ENCODE results near the gene MLC1. TPM values are rescaled to one million over a fixed set of nuclear protein-coding genes. Genes with fewer than 3 reads are reported as not detected.

The MLC1 gene
- total and polyA plus RNA-seq, 2 donors (not counting 1 experiment from before 2014, with no cell fraction given), result 0.34 TPM; not detected in 1

- Histone ChIP-seq H3K4me3 (ENCODE audit: control extremely low read depth in 1 of 5, extremely low read depth in 1 of 5, insufficient read depth in 1 of 5, low read depth in 2 of 5, low read length in 4 of 5) (no peak overlapping the region), H3K27me3 (replicated peaks in 1 of 4; ENCODE audit: control extremely low read depth in 1 of 4, control insufficient read depth in 3 of 4, insufficient read depth in 4 of 4, low read length in 3 of 4) (peaks cover 0 to 3% (median 0%) of the 10 kb centered on the region in 4 experiments), H3K27ac (ENCODE audit: low read length in 2 of 2) (no peak overlapping the region), H3K4me2 (replicated peaks; ENCODE audit: low read depth, low read length, poor library complexity, severe bottlenecking) (no peak overlapping the region), H3K79me2 (ENCODE audit: control insufficient read depth, insufficient read depth, low read length) (no peaks in the 10 kb centered on the region), H3K9me3 (ENCODE audit: control extremely low read depth in 1 of 3, control insufficient read depth in 2 of 3, insufficient read depth in 1 of 3, low read length in 2 of 3) (peaks cover 0 to 3% (median 0%) of the 10 kb centered on the region in 3 donors), H3K36me3 (replicated peaks in 1 of 2; ENCODE audit: control extremely low read depth in 1 of 2, control insufficient read depth in 1 of 2, extremely low read depth in 1 of 2, insufficient read depth in 2 of 2, low read length in 1 of 2) (no peaks in the 10 kb centered on the region), H4K20me1 (ENCODE audit: control insufficient read depth, insufficient read depth, low read length, poor library complexity, severe bottlenecking) (no peaks in the 10 kb centered on the region), H3K9ac (ENCODE audit: low read length) (no peak overlapping the region), H3K4me1 (ENCODE audit: control insufficient read depth in 2 of 2, insufficient read depth in 2 of 2, low read length in 2 of 2) (peaks cover 9 to 10% of the 10 kb centered on the region in 2 donors), H2AFZ (ENCODE audit: insufficient read depth, low read depth, low read length, poor library complexity, severe bottlenecking) (no peak overlapping the region)
- no peaks in the 10 kb centered on the region for H3K9me3 Mint-ChIP-seq (ENCODE audit: insufficient read depth)
- H3K27ac Mint-ChIP-seq, result no peak overlapping the region
- H3K4me1 Mint-ChIP-seq, result peaks cover 17% of the 10 kb centered on the region
- H3K27me3 Mint-ChIP-seq, result peaks cover 12% of the 10 kb centered on the region
- H3K4me3 Mint-ChIP-seq, result no peak overlapping the region
- intact Hi-C loops (cut with micrococcal nuclease), result no loop called here
- ChIA-PET POLR2A (no interaction called here), CTCF (no interaction called here)
- WGBS (ENCODE audit: insufficient coverage), result 77% methylated on average over 10 of the region's 14 CpGs
- DNase-seq (no peak), ATAC-seq (ENCODE audit: low read depth) (no peak)
- TF ChIP-seq CTCF (IDR thresholded peaks at IDR 0.05), result no peak
- no peak for TF ChIP-seq EZH2 (IDR thresholded peaks at IDR 0.05; ENCODE audit: borderline replicate concordance, insufficient read depth, low read depth, low read length, poor library complexity, severe bottlenecking)
Observed at GRCh38 chr22:50022171-50022819, 62.9 kb downstream of the MLC1 start.

- ATAC-seq (ENCODE audit: low read depth), result no peak
- H3K4me3 Mint-ChIP-seq, result no peak overlapping the region
- intact Hi-C loops (cut with micrococcal nuclease), result no loop called here
- DNase-seq, result no peak
- Histone ChIP-seq H3K4me2 (replicated peaks; ENCODE audit: low read depth, low read length, poor library complexity, severe bottlenecking) (no peak overlapping the region), H3K79me2 (ENCODE audit: control insufficient read depth, insufficient read depth, low read length) (no peaks in the 10 kb centered on the region), H3K4me1 (ENCODE audit: control insufficient read depth in 2 of 2, insufficient read depth in 2 of 2, low read length in 2 of 2) (peaks cover 25 to 26% of the 10 kb centered on the region in 2 donors), H3K9ac (ENCODE audit: low read length) (no peak overlapping the region), H3K27me3 (replicated peaks in 1 of 4; ENCODE audit: control extremely low read depth in 1 of 4, control insufficient read depth in 3 of 4, insufficient read depth in 4 of 4, low read length in 3 of 4) (peaks cover 0 to 17% (median 4%) of the 10 kb centered on the region in 4 experiments), H4K20me1 (ENCODE audit: control insufficient read depth, insufficient read depth, low read length, poor library complexity, severe bottlenecking) (no peaks in the 10 kb centered on the region), H3K4me3 (ENCODE audit: control extremely low read depth in 1 of 5, extremely low read depth in 1 of 5, insufficient read depth in 1 of 5, low read depth in 2 of 5, low read length in 4 of 5) (no peak overlapping the region), H2AFZ (ENCODE audit: insufficient read depth, low read depth, low read length, poor library complexity, severe bottlenecking) (no peak overlapping the region), H3K9me3 (ENCODE audit: control extremely low read depth in 1 of 3, control insufficient read depth in 2 of 3, insufficient read depth in 1 of 3, low read length in 2 of 3) (peaks cover 0 to 3% (median 0%) of the 10 kb centered on the region in 3 donors), H3K36me3 (replicated peaks in 1 of 2; ENCODE audit: control extremely low read depth in 1 of 2, control insufficient read depth in 1 of 2, extremely low read depth in 1 of 2, insufficient read depth in 2 of 2, low read length in 1 of 2) (no peaks in the 10 kb centered on the region), H3K27ac (ENCODE audit: low read length in 2 of 2) (no peak overlapping the region)
- H3K27ac Mint-ChIP-seq, result no peak overlapping the region
- WGBS (ENCODE audit: insufficient coverage), result 97% methylated on average over 15 of the region's 15 CpGs
- POLR2A ChIA-PET, result no interaction called here
- TF ChIP-seq CTCF (IDR thresholded peaks at IDR 0.05) (no peak), EZH2 (IDR thresholded peaks at IDR 0.05; ENCODE audit: borderline replicate concordance, insufficient read depth, low read depth, low read length, poor library complexity, severe bottlenecking) (no peak)
- peaks cover 12% of the 10 kb centered on the region for H3K27me3 Mint-ChIP-seq
- CTCF ChIA-PET, result no interaction called here
- H3K9me3 Mint-ChIP-seq (ENCODE audit: insufficient read depth), result no peaks in the 10 kb centered on the region
- H3K4me1 Mint-ChIP-seq, result peaks cover 31% of the 10 kb centered on the region
Observed at GRCh38 chr22:50020606-50021005, 64.6 kb downstream of the MLC1 start.
